HepG2 (cell line): ENCODE data around the gene MESD. TPM values are rescaled to one million over a fixed set of nuclear protein-coding genes. Genes with fewer than 3 reads are reported as not detected.

ENCODE experiments used
- CCAR2 ChIP-seq: fragments of 200-400 bp; formaldehyde crosslinking; optimal IDR thresholded peaks from 2 replicates; pipeline ENCODE3; 2018; ENCODE audit warnings: low read depth, mild to moderate bottlenecking, low read length, moderate library complexity
- GTF3A ChIP-seq: sonication (generic); formaldehyde crosslinking; conservative IDR thresholded peaks from 2 replicates; pipeline ENCODE4 v1.4.0; 2020; ENCODE audit warnings: mild to moderate bottlenecking, missing genetic modification reagents
- IKZF4 ChIP-seq: sonication (generic); formaldehyde crosslinking; IDR thresholded peaks from 2 replicates; pipeline ENCODE4 v1.5.1; 2020; ENCODE audit warnings: borderline replicate concordance, mild to moderate bottlenecking, low read depth, missing genetic modification reagents; ENCODE audit errors: not compliant biosample characterization
- ISL2 ChIP-seq: sonication (generic); formaldehyde crosslinking; IDR thresholded peaks from 2 replicates; pipeline ENCODE4 v1.5.0; 2020; ENCODE audit warnings: missing genetic modification reagents
- MIER2 ChIP-seq: IDR thresholded peaks from 2 replicates; pipeline ENCODE4 v1.6.1; 2016; ENCODE audit warnings: missing biosample characterization, missing genetic modification reagents
- NFKB2 ChIP-seq: sonication (generic); formaldehyde crosslinking; IDR thresholded peaks from 2 replicates; pipeline ENCODE4 v1.4.0; 2020; ENCODE audit warnings: missing genetic modification reagents, borderline replicate concordance
- PCBP1 ChIP-seq: fragments of 200-400 bp; formaldehyde crosslinking; IDR thresholded peaks from 2 replicates; pipeline ENCODE4 v1.6.1; 2017; ENCODE audit warnings: mild to moderate bottlenecking, low read depth, low read length, borderline replicate concordance
- RBM39 ChIP-seq: fragments of 200-400 bp; formaldehyde crosslinking; IDR thresholded peaks from one replicate; pipeline ENCODE4 v1.6.1; 2018; ENCODE audit warnings: antibody characterized with exemption, mild to moderate bottlenecking, low read depth, low read length; ENCODE audit not compliant: poor library complexity, severe bottlenecking
- ZBTB7A ChIP-seq: sonication (generic); formaldehyde crosslinking; IDR thresholded peaks from 2 replicates; pipeline ENCODE4 v1.8.0; 2022; ENCODE audit warnings: mild to moderate bottlenecking, missing genetic modification reagents
- polyA plus RNA-seq, 8 experiments: library from polyadenylated mRNA; depleted of rRNA in 3 of 8; stranded (reverse) in 7 of 8; unstranded in 1 of 8; fragments of >200 nt; fragmentation: Illumina TruSeq in 4 of 8; extraction: Trizol in 4 of 8; gene quantifications; 2 replicates each; pipeline versions ENCODE4 v1.2.1 to v1.2.3, GENCODE V29; 2011 to 2016; ENCODE audit warnings: low read depth in 4 of 8, missing spikeins in 1 of 8, mixed read lengths in 1 of 8; ENCODE audit not compliant: insufficient read depth in 1 of 8
- total RNA-seq, 5 experiments: library from RNA; depleted of rRNA; stranded (reverse); fragments of >200 nt; fragmentation: Illumina TruSeq; extraction: Trizol; gene quantifications; 2 replicates each; pipeline ENCODE4 v1.2.3, GENCODE V29; 2016; ENCODE audit warnings: low read depth in 1 of 5
- TF ChIP-seq, protein P1 (sequence below): sonication (generic); formaldehyde crosslinking; IDR thresholded peaks from 2 replicates; pipeline ENCODE4 v1.4.0; 2020; ENCODE audit warnings: missing genetic modification reagents, mild to moderate bottlenecking, borderline replicate concordance
- TF ChIP-seq, protein P2 (sequence below): sonication (generic); formaldehyde crosslinking; IDR thresholded peaks from 2 replicates; pipeline ENCODE4 v1.9.0; 2021; ENCODE audit warnings: missing genetic modification reagents, borderline replicate concordance
- TF ChIP-seq, protein P3 (sequence below): IDR thresholded peaks from 2 replicates; pipeline ENCODE4 v1.6.1; 2016; ENCODE audit warnings: missing genetic modification reagents, missing compliant biosample characterization
- TF ChIP-seq, protein P4 (sequence below): IDR thresholded peaks from 2 replicates; pipeline ENCODE4 v1.4.0; 2020; ENCODE audit warnings: mild to moderate bottlenecking, missing genetic modification reagents
- TF ChIP-seq, protein P5 (sequence below): sonication (generic); formaldehyde crosslinking; IDR thresholded peaks from 2 replicates; pipeline ENCODE4 v1.4.0; 2020; ENCODE audit warnings: missing genetic modification reagents

MESD gene
- total and polyA plus RNA-seq, 2 of the 13 experiments (the other 11 are each of a cell fraction or from before 2014, with no cell fraction given) = 18.0 to 46.2 TPM

DNA sequence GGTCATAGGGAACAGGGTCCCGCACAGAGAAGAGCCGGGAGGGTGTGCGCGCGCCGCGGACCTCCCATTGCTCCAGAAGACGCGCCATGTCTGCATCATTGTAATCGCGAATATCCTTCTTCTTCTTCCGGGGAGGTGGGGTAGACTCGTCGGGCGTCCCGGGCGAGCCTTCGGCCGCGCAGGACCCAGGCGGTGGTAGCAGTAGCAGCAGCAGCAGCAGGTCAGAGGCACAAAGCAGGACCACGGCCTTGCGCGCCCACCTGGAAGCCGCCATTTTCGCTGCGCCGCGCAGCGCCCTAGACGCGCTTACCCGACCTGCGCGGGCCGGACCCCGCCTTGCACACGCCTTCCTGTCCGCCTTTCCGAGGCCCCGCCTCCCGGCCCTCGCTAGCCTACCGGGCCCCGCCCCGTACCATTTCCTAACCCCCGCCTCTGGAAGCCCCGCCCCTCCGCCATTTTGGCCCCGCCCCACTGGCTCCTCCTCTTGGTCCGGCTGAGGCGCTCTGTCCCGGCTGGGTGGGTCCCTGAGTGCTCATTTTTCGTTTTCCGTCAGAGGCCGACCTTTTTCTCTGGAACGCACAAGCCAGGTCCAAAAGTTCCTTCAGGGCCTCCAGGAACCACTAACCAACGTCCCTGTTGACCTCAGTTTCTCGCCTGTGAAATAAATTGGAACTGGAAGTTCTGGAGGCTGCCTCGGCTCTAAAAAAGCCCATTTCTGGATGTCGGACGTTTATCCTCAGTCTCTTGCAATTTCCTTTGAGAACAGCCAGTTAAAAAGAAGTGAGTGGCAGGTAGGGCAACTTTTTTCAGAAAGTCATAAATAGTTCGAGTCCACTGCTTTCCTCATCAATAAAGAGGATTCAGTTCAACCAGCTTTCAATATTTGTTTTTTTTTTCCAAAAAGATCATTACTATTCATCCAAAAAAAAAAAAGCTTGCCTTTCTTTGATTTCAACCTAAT lies at the start of gene MESD (continued):
- TF ChIP-seq, protein P1, sequence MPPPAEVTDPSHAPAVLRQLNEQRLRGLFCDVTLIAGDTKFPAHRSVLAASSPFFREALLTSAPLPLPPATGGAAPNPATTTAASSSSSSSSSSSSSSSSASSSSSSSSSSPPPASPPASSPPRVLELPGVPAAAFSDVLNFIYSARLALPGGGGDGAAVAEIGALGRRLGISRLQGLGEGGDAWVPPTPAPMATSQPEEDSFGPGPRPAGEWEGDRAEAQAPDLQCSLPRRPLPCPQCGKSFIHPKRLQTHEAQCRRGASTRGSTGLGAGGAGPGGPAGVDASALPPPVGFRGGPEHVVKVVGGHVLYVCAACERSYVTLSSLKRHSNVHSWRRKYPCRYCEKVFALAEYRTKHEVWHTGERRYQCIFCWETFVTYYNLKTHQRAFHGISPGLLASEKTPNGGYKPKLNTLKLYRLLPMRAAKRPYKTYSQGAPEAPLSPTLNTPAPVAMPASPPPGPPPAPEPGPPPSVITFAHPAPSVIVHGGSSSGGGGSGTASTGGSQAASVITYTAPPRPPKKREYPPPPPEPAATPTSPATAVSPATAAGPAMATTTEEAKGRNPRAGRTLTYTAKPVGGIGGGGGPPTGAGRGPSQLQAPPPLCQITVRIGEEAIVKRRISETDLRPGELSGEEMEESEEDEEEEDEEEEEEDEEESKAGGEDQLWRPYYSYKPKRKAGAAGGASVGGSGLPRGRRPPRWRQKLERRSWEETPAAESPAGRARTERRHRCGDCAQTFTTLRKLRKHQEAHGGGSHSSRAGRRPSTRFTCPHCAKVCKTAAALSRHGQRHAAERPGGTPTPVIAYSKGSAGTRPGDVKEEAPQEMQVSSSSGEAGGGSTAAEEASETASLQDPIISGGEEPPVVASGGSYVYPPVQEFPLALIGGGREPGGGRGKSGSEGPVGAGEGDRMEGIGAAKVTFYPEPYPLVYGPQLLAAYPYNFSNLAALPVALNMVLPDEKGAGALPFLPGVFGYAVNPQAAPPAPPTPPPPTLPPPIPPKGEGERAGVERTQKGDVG (CRISPR knock-in tag) = peak; percentile 62; the same call in 1 of the 2 replicates
- TF ChIP-seq IKZF4 (CRISPR knock-in tag) (peak; percentile 79), PCBP1 (no peak), CCAR2 (no peak), ISL2 (peak; percentile 54), MIER2 (CRISPR knock-in tag) (peak; percentile 29; the same call in 1 of the 2 replicates), GTF3A (no peak), NFKB2 (CRISPR knock-in tag) (peak; percentile 87; the same call in 1 of the 2 replicates), RBM39 (peak; percentile 58), ZBTB7A (0 out of 2 replicates have a peak, but pooled peaks have one; percentile 16)
- TF ChIP-seq, protein P2, sequence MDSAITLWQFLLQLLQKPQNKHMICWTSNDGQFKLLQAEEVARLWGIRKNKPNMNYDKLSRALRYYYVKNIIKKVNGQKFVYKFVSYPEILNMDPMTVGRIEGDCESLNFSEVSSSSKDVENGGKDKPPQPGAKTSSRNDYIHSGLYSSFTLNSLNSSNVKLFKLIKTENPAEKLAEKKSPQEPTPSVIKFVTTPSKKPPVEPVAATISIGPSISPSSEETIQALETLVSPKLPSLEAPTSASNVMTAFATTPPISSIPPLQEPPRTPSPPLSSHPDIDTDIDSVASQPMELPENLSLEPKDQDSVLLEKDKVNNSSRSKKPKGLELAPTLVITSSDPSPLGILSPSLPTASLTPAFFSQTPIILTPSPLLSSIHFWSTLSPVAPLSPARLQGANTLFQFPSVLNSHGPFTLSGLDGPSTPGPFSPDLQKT (CRISPR knock-in tag) = no peak
- TF ChIP-seq, protein P3, sequence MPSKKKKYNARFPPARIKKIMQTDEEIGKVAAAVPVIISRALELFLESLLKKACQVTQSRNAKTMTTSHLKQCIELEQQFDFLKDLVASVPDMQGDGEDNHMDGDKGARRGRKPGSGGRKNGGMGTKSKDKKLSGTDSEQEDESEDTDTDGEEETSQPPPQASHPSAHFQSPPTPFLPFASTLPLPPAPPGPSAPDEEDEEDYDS (CRISPR knock-in tag) = peak; percentile 72
- TF ChIP-seq, protein P4, sequence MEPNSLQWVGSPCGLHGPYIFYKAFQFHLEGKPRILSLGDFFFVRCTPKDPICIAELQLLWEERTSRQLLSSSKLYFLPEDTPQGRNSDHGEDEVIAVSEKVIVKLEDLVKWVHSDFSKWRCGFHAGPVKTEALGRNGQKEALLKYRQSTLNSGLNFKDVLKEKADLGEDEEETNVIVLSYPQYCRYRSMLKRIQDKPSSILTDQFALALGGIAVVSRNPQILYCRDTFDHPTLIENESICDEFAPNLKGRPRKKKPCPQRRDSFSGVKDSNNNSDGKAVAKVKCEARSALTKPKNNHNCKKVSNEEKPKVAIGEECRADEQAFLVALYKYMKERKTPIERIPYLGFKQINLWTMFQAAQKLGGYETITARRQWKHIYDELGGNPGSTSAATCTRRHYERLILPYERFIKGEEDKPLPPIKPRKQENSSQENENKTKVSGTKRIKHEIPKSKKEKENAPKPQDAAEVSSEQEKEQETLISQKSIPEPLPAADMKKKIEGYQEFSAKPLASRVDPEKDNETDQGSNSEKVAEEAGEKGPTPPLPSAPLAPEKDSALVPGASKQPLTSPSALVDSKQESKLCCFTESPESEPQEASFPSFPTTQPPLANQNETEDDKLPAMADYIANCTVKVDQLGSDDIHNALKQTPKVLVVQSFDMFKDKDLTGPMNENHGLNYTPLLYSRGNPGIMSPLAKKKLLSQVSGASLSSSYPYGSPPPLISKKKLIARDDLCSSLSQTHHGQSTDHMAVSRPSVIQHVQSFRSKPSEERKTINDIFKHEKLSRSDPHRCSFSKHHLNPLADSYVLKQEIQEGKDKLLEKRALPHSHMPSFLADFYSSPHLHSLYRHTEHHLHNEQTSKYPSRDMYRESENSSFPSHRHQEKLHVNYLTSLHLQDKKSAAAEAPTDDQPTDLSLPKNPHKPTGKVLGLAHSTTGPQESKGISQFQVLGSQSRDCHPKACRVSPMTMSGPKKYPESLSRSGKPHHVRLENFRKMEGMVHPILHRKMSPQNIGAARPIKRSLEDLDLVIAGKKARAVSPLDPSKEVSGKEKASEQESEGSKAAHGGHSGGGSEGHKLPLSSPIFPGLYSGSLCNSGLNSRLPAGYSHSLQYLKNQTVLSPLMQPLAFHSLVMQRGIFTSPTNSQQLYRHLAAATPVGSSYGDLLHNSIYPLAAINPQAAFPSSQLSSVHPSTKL (CRISPR knock-in tag) = 0 out of 2 replicates have a peak, but pooled peaks have one; percentile 27
- TF ChIP-seq, protein P5, sequence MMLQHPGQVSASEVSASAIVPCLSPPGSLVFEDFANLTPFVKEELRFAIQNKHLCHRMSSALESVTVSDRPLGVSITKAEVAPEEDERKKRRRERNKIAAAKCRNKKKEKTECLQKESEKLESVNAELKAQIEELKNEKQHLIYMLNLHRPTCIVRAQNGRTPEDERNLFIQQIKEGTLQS (CRISPR knock-in tag) = peak; percentile 34
